ENCODE data around the gene POU2F1. TPM values are rescaled to one million over a fixed set of nuclear protein-coding genes. Genes with fewer than 3 reads are reported as not detected.

The POU2F1 gene
- total RNA-seq, 2 experiments from 2014 or later = 12.7 to 14.0 TPM

- CTCF ChIA-PET = interaction anchor here (0.7 to 1.6 kb wide), 2 partner anchors 58 to 190 kb away, joined by 3 to 5 read pairs; no protein-coding TSS in a partner anchor
- POLR2A ChIA-PET = interaction anchor here (0.7 kb wide), 1 partner anchor 28 kb away, joined by 3 read pairs; no protein-coding TSS in a partner anchor
These were observed 237.4 kb downstream of the POU2F1 start for GRCh38 chr1:167457936-167458584.

- ChIA-PET CTCF (no interaction called here), POLR2A (no interaction called here)
These were observed 240.2 kb downstream of the POU2F1 start for GRCh38 chr1:167460836-167461235.

- POLR2A ChIA-PET = no interaction called here
- CTCF ChIA-PET = interaction anchor here (0.9 kb wide), 1 partner anchor 11 kb away, joined by 3 read pairs; no protein-coding TSS in a partner anchor
These were observed 241.7 kb downstream of the POU2F1 start for GRCh38 chr1:167462341-167462740.

GRCh38 chr1:167463080-167463479 is 242.4 kb downstream of the POU2F1 start:
- POLR2A ChIA-PET = no interaction called here
- CTCF ChIA-PET = no interaction called here

DNA sequence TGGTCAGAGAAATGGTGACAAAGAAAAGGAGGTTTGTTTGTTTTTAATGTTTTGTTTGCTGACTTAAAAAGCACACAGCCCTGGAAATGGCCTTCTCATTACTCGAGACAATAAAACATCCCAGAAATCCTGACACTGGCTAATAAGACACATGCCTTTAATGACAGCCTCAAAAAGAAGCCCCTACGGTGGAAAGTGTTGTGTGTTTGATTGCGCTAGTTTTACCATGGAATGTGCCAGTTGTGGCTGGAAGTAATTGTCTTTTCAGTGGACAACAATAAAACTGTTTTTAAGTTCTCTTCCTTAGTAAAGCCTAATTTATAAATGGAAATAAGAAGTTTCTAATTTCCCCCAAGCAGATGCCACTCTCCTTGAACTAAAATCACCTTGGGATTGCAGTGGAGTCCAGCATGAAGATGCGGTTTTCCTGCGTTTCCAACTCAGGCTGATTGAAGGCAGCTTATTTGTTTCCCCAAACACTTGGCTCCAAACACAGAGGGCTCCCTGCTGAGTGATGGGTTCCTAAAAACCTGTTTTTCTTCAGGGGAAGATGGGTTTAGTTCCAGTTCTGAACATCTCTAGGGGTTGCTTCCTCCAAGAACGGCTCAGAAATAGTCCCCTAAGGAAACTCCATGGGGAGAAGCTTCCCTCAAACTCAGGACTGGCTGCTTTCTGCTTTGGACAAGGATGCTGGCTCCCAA is 243.3 kb downstream of the POU2F1 start:
- CTCF ChIA-PET = no interaction called here

DNA sequence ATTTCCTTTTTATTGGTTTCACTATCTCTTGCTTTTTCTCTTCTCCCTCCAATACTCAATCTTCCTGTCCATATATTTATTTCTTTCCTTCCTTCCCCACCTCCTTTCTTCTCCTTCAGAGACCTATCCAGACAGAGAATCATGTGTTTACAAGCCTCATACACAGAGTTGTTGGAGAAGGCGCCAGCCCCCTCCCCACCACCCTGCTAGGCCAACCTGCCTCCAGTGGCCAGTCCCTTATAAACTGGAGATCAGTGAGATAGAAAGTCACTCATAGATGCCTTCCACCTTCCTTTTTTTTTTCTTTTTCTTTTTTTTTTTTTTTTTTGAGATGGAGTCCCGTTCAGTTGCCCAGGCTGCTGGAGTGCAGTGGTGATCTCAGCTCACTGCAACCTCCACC is 244.3 kb downstream of the POU2F1 start:
- CTCF ChIA-PET = interaction anchor here (0.9 to 1.4 kb wide), 4 partner anchors 11 to 62 kb away, joined by 3 to 4 read pairs (median 3); partner anchors contain the start of gene CD247
- POLR2A ChIA-PET = no interaction called here

More for the DNA sequence above, 243.3 kb downstream of the POU2F1 start:
- POLR2A ChIA-PET = no interaction called here

DNA sequence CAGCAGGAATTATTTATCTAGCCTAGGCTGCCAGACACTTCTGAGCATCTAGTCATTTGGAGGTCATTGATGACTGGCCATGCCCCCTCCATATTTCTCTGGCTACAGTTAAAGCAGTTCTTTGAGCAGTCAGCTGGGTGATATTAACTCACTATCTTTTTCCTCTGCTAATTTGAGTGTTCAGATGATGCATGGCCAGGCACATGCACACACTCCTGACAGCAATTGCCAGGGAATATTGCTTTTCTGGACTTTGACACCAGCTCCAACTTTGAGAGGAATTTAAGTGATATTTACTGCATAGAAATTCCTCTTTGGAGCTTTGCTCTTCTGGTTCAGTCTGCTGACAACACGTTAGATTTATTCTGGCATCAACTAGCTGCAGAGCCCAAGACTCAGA is 245.1 kb downstream of the POU2F1 start:
- CTCF ChIA-PET = interaction anchor here (0.9 to 1.4 kb wide), 5 partner anchors 11 to 61 kb away, joined by 3 to 4 read pairs (median 3); partner anchors contain the start of gene CD247

GRCh38 chr1:167467126-167467710 is 246.5 kb downstream of the POU2F1 start:
- ChIA-PET POLR2A (no interaction called here), CTCF (interaction anchor here (1.0 kb wide), 1 partner anchor 26 kb away, joined by 3 read pairs; no protein-coding TSS in a partner anchor)

More for the DNA sequence above, 245.1 kb downstream of the POU2F1 start:
- POLR2A ChIA-PET = no interaction called here

GRCh38 chr1:167467752-167468151 is 247.1 kb downstream of the POU2F1 start:
- ChIA-PET CTCF (interaction anchor here (1.7 kb wide), 1 partner anchor 19 kb away, joined by 3 read pairs; no protein-coding TSS in a partner anchor), POLR2A (no interaction called here)

GRCh38 chr1:167469280-167469965 is 248.7 kb downstream of the POU2F1 start:
- ChIA-PET POLR2A (no interaction called here), CTCF (interaction anchor here (1.5 to 1.7 kb wide), 2 partner anchors 18 to 46 kb away, joined by 3 read pairs; no protein-coding TSS in a partner anchor)

- ChIA-PET CTCF (interaction anchor here (1.2 kb wide), 1 partner anchor 24 kb away, joined by 4 read pairs; no protein-coding TSS in a partner anchor), POLR2A (no interaction called here)
These were observed 250.9 kb downstream of the POU2F1 start for GRCh38 chr1:167471568-167471967.

GRCh38 chr1:167472752-167473521 is 252.3 kb downstream of the POU2F1 start:
- POLR2A ChIA-PET = interaction anchor here (0.6 to 1.3 kb wide), 4 partner anchors 17 to 159 kb away, joined by 3 to 4 read pairs (median 4); partner anchors contain the start of gene CD247
- CTCF ChIA-PET = interaction anchor here (0.7 to 1.7 kb wide), 3 partner anchors 11 to 46 kb away, joined by 3 to 6 read pairs (median 3); no protein-coding TSS in a partner anchor

- CTCF ChIA-PET = interaction anchor here (0.7 to 1.7 kb wide), 3 partner anchors 11 to 46 kb away, joined by 3 to 6 read pairs (median 3); no protein-coding TSS in a partner anchor
- POLR2A ChIA-PET = interaction anchor here (0.9 to 1.3 kb wide), 2 partner anchors 44 to 158 kb away, joined by 3 to 4 read pairs; partner anchors contain the start of gene CD247
These were observed 253.1 kb downstream of the POU2F1 start for GRCh38 chr1:167473761-167474160.

GRCh38 chr1:167474191-167474641 is 253.5 kb downstream of the POU2F1 start:
- POLR2A ChIA-PET = interaction anchor here (0.6 kb wide), 1 partner anchor 26 kb away, joined by 6 read pairs; no protein-coding TSS in a partner anchor

GRCh38 chr1:167476061-167476460 is 255.4 kb downstream of the POU2F1 start:
- CTCF ChIA-PET = interaction anchor here (0.9 to 1.1 kb wide), 3 partner anchors 9 to 75 kb away, joined by 3 read pairs; partner anchors contain the start of gene CD247
- POLR2A ChIA-PET = no interaction called here

More at GRCh38 chr1:167474191-167474641, 253.5 kb downstream of the POU2F1 start:
- CTCF ChIA-PET = interaction anchor here (1.7 kb wide), 1 partner anchor 18 kb away, joined by 6 read pairs; no protein-coding TSS in a partner anchor

All from activated CD8-positive, alpha-beta memory T cell treated with anti-CD3 and anti-CD28 coated beads for 36 hours (primary cell).